ENCODE measurements around the gene TMEM260. TPM values are rescaled to one million over a fixed set of nuclear protein-coding genes. Genes with fewer than 3 reads are reported as not detected.
A peak's percentile ranks its signal among the peaks of the same experiment; 100 is the strongest.

TMEM260 gene
- total and polyA plus RNA-seq, 4 donors, result 8.7 to 38.9 (median 14.8) TPM

DNA sequence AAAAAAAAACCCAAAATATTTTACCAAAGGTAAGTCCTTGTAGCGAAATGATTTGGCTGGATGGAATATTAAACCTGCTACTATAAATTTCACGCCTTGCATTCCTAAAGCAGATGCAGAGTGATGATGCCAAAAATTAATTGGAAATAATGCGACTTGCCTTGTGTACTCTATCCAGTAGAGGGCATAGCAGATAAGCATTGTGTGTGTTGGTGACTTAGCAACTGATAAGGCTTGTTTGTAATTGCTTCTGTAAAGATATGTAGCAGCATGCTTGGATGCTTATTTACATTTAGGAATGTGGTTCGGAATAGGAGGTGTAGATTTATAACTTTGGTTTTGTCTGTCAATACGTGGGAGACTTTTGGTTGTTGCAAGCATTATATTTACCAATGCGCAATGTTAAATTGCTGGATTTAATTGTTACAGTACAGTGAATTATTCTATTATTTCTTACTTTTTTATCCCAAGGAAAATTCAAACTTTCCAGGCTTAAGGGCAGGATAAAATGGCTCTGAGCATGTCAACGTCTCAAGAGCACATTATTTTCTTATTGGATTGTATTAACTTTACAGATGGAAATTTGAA, 80.5 kb downstream of the TMEM260 start:
- Histone ChIP-seq H3K9ac (ENCODE audit: insufficient read depth in 1 of 2, low read length in 2 of 2) (no peak overlapping the region), H3K4me1 (ENCODE audit: control insufficient read depth in 5 of 5, insufficient read depth in 5 of 5, low read length in 5 of 5) (no peaks in the 10 kb centered on the region), H3K9me3 (ENCODE audit: control insufficient read depth in 4 of 4, insufficient read depth in 3 of 4, low read length in 3 of 4) (peaks cover 0 to 1% (median 0%) of the 10 kb centered on the region in 4 donors), H3K4me3 (no peak overlapping the region), H3K27me3 (ENCODE audit: control insufficient read depth in 3 of 3, insufficient read depth in 3 of 3, low read length in 2 of 3) (no peaks in the 10 kb centered on the region), H3K27ac (ENCODE audit: low read depth in 1 of 2, low read length in 1 of 2) (no peak overlapping the region), H3K36me3 (ENCODE audit: control insufficient read depth in 4 of 4, insufficient read depth in 4 of 4, low read length in 4 of 4) (no peaks in the 10 kb centered on the region)
- peak; percentile 59 for ATAC-seq (ENCODE audit: insufficient read depth, low FRiP score)
- DNase-seq, result peak in 2 of 3 donors; percentile 68 to 69
- TF ChIP-seq, protein P1, sequence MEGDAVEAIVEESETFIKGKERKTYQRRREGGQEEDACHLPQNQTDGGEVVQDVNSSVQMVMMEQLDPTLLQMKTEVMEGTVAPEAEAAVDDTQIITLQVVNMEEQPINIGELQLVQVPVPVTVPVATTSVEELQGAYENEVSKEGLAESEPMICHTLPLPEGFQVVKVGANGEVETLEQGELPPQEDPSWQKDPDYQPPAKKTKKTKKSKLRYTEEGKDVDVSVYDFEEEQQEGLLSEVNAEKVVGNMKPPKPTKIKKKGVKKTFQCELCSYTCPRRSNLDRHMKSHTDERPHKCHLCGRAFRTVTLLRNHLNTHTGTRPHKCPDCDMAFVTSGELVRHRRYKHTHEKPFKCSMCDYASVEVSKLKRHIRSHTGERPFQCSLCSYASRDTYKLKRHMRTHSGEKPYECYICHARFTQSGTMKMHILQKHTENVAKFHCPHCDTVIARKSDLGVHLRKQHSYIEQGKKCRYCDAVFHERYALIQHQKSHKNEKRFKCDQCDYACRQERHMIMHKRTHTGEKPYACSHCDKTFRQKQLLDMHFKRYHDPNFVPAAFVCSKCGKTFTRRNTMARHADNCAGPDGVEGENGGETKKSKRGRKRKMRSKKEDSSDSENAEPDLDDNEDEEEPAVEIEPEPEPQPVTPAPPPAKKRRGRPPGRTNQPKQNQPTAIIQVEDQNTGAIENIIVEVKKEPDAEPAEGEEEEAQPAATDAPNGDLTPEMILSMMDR (IDR thresholded peaks at IDR 0.05; ENCODE audit: control extremely low read depth, extremely low read depth), result peak; percentile 18
- 36 to 46% methylated on average over 7 of the region's 7 CpGs for WGBS, 2 donors

DNA sequence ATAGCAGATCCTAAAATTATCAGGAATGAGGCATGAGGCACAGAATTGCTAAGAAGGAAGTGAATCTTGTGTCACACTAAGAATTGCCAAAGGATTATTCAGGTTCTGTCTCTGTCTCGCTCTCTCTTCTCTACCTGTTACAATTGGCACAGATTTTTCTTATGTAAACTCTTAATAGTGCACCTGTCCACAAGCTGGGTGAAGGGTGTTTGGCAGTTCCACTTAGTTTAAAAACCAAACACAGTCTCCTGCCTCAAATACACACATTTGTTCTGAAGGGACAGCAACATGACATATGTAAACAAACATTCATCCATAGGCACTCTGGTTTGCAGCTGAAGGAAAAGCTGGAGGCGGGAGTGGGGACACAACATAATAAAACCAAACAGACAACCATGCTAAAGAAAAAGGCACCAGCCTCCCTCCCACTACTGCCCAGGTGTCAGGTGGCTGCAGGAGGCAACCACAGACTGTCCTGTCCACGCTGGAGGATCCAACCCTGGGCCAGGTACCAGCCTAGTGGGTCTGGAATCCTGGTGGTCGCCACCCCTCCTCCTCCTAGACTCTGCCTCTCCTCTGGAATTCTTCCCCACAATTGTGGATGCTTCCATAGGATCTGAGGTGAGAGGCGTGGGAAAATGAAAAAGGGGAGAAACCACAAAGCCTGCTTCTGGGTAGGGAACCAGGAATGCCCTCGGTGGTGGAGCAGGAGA, 81.2 kb downstream of the TMEM260 start:
- H3K36me3 ChIP-seq (ENCODE audit: control insufficient read depth in 4 of 4, insufficient read depth in 4 of 4, low read length in 4 of 4), result no peaks in the 10 kb centered on the region
- ATAC-seq (ENCODE audit: insufficient read depth, low FRiP score) (no peak), DNase-seq (peak in 1 of 3 donors; percentile 0)
- TF ChIP-seq, protein P1 (IDR thresholded peaks at IDR 0.05; ENCODE audit: control extremely low read depth, extremely low read depth), result no peak
- no peaks in the 10 kb centered on the region for H3K4me1 ChIP-seq (ENCODE audit: control insufficient read depth in 5 of 5, insufficient read depth in 5 of 5, low read length in 5 of 5)
- WGBS, 2 donors, result 51 to 60% methylated on average over 6 of the region's 6 CpGs
- peaks cover 0 to 1% (median 0%) of the 10 kb centered on the region in 4 donors for H3K9me3 ChIP-seq (ENCODE audit: control insufficient read depth in 4 of 4, insufficient read depth in 3 of 4, low read length in 3 of 4)
- H3K27me3 ChIP-seq (ENCODE audit: control insufficient read depth in 3 of 3, insufficient read depth in 3 of 3, low read length in 2 of 3), result no peaks in the 10 kb centered on the region
- H3K9ac ChIP-seq (ENCODE audit: insufficient read depth in 1 of 2, low read length in 2 of 2), result no peak overlapping the region
- no peak overlapping the region for H3K4me3 ChIP-seq
- H3K27ac ChIP-seq (ENCODE audit: low read depth in 1 of 2, low read length in 1 of 2), result no peak overlapping the region

DNA sequence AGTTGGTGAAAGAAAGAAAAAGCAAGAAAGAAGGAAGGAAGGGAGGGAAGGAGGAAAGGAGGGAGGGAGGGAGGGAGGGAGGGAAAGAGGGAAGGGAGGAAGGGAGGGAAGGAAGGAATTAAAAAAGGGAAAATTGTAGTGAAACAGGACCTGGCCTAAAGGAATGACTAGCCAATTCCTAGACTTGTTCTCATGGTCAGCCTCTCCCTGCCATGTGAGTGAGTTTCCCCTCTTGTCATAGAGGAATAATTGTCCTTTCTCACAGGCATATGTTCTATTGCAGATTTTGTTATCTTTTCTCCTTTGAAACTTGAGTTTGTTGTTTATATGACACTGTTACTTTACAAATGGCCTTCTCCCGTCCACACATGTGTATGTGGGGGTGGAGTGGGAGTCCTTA, 81.9 kb downstream of the TMEM260 start:
- WGBS, 2 donors, result 83 to 84% methylated on average over 1 of the region's 1 CpG
- H3K27ac ChIP-seq (ENCODE audit: low read depth in 1 of 2, low read length in 1 of 2), result no peak overlapping the region
- peaks cover 0 to 1% (median 0%) of the 10 kb centered on the region in 4 donors for H3K9me3 ChIP-seq (ENCODE audit: control insufficient read depth in 4 of 4, insufficient read depth in 3 of 4, low read length in 3 of 4)
- no peaks in the 10 kb centered on the region for H3K4me1 ChIP-seq (ENCODE audit: control insufficient read depth in 5 of 5, insufficient read depth in 5 of 5, low read length in 5 of 5)
- no peak overlapping the region for H3K4me3 ChIP-seq
- H3K27me3 ChIP-seq (ENCODE audit: control insufficient read depth in 3 of 3, insufficient read depth in 3 of 3, low read length in 2 of 3), result no peaks in the 10 kb centered on the region
- no peak for DNase-seq
- no peak for ATAC-seq (ENCODE audit: insufficient read depth, low FRiP score)
- no peaks in the 10 kb centered on the region for H3K36me3 ChIP-seq (ENCODE audit: control insufficient read depth in 4 of 4, insufficient read depth in 4 of 4, low read length in 4 of 4)
- TF ChIP-seq, protein P1 (IDR thresholded peaks at IDR 0.05; ENCODE audit: control extremely low read depth, extremely low read depth), result no peak
- H3K9ac ChIP-seq (ENCODE audit: insufficient read depth in 1 of 2, low read length in 2 of 2), result no peak overlapping the region

All from lung (tissue), 12 donors.